AG04450 (cell line): ENCODE measurements around the gene TGFBR3L. TPM values are rescaled to one million over a fixed set of nuclear protein-coding genes. Genes with fewer than 3 reads are reported as not detected.

Experiments
- CTCF ChIA-PET: fragments of 300-600, 350-600 bp; formaldehyde crosslinking; extraction: SDS; loops from one replicate; lab custom pipeline; 2022; ENCODE audit warnings: antibody characterized with exemption, inconsistent platforms; lab: Charles Lee
- POLR2A ChIA-PET: fragments of 350-600 bp; formaldehyde crosslinking; extraction: SDS; loops from one replicate; lab custom pipeline; 2021; ENCODE audit warnings: antibody characterized with exemption, inconsistent platforms; lab: Yijun Ruan, JAX
- DNase-seq: peaks from one replicate; pipeline ENCODE4 v3.0.0-alpha.2; 2011; ENCODE audit warnings: low read depth, low spot score
- H3K27ac ChIP-seq: one replicate; pipeline ENCODE4 v1.5.1; 2012; ENCODE audit warnings: low read depth, low read length, control low read depth
- H3K27me3 ChIP-seq: one replicate; pipeline ENCODE4 v1.6.0; 2012; ENCODE audit warnings: low read length; ENCODE audit not compliant: control insufficient read depth, insufficient read depth
- H3K4me3 ChIP-seq: 2 replicates; pipeline ENCODE4 v1.5.1; 2011; ENCODE audit warnings: mild to moderate bottlenecking, low read depth, low read length, control low read depth
- H3K9me3 ChIP-seq: 2 replicates; pipeline ENCODE4 v1.5.1; 2012; ENCODE audit warnings: low read length; ENCODE audit not compliant: control insufficient read depth, insufficient read depth
- CTCF ChIP-seq: IDR thresholded peaks from 2 replicates; pipeline ENCODE4 v1.5.1; 2011; ENCODE audit warnings: low read depth, low read length, control low read depth, inconsistent platforms
- polyA minus RNA-seq: library from RNA; depleted of rRNA, polyadenylated mRNA; stranded (reverse); fragments of >200 nt; gene quantifications from 2 replicates; pipeline ENCODE4 v1.2.3, GENCODE V29; 2011; rRNA and poly(A)+ RNA removed
- polyA plus RNA-seq: library from polyadenylated mRNA; depleted of rRNA; stranded (reverse); fragments of >200 nt; gene quantifications from 2 replicates; pipeline ENCODE4 v1.2.3, GENCODE V29; 2011; rRNA removed

The TGFBR3L gene
- polyA plus RNA-seq (0.88 TPM in 1 of 2 replicates, not detected in the other), polyA minus RNA-seq (not detected in 2 replicates)

GRCh38 chr19:7914598-7915045 lies at the start of gene TGFBR3L:
TSS of gene TGFBR3L (plus strand) at chr19:7914830.
- Histone ChIP-seq H3K4me3 (no peak within 1 kb of the TSS), H3K27me3 (peaks cover 7% of the 10 kb centered on the region), H3K27ac (no peak within 1 kb of the TSS), H3K9me3 (no peaks in the 10 kb centered on the region; the same call in 1 of the 2 replicates)
- no peak for TF ChIP-seq CTCF
- ChIA-PET POLR2A (interaction anchor here (3.9 kb wide), 1 partner anchor 11 kb away, joined by 16 read pairs; the partner anchor contains the start of gene MAP2K7), CTCF (no interaction called here)
- no peak for DNase-seq

GRCh38 chr19:7865262-7865911 lies 49.2 kb upstream of the TGFBR3L start:
- CTCF ChIA-PET, result no interaction called here
- TF ChIP-seq CTCF, result no peak
- H3K9me3 ChIP-seq, result peaks cover 4% of the 10 kb centered on the region; the same call in 1 of the 2 replicates
- no peak overlapping the region for H3K4me3 ChIP-seq
- H3K27ac ChIP-seq, result no peak overlapping the region
- peaks cover 8% of the 10 kb centered on the region for H3K27me3 ChIP-seq
- no peak for DNase-seq
- POLR2A ChIA-PET, result interaction anchor here (0.6 to 1.4 kb wide), 2 partner anchors 8 to 14 kb away, joined by 3 to 4 read pairs; no protein-coding TSS in a partner anchor

GRCh38 chr19:7866399-7867091 lies 48.1 kb upstream of the TGFBR3L start:
- CTCF ChIA-PET, result no interaction called here
- Histone ChIP-seq H3K27me3 (peaks cover 8% of the 10 kb centered on the region), H3K9me3 (peaks cover 4% of the 10 kb centered on the region; the same call in 1 of the 2 replicates), H3K27ac (no peak overlapping the region), H3K4me3 (no peak overlapping the region)
- POLR2A ChIA-PET, result interaction anchor here (1.4 kb wide), 1 partner anchor 10 kb away, joined by 4 read pairs; no protein-coding TSS in a partner anchor
- no peak for DNase-seq
- no peak for TF ChIP-seq CTCF

DNA sequence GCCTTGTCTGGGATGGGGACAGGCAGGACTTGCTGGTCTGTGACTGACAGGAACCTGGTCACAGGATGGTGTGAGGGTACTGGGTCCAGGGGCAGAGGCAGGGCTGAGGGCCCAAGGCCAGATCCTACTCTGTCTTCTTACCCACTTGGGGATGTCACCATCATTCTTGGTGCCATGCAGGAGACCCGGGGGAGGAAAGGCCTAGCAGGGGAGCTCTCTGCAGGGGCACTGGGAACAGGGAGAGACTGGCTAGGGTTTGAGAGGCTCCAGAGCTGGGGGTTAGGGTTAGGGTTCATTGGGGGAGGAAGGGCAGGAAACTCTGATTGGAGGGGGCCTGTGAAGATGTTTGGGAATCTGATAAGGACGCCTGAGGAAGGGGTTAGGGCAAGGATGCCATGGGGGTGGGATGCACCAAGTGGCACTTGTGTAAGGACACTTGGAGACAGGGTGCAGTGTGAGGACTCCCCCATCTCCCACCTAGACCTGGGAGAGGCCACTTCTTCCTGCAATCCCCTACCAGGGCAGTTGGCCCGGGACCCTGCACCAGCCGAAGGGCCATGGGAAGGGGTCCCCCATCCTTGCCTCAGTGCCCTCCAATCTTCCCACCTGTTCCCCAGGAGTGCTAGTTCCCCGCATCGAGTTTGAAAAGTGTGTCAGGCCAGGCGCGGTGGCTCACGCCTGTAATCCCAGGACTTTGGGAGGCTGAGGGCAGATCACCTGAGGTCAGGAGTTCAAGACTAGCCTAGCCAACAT lies 47.4 kb upstream of the TGFBR3L start:
- ChIA-PET POLR2A (no interaction called here), CTCF (no interaction called here)
- Histone ChIP-seq H3K4me3 (no peak overlapping the region), H3K9me3 (peaks cover 4% of the 10 kb centered on the region; the same call in 1 of the 2 replicates), H3K27ac (no peak overlapping the region), H3K27me3 (peaks cover 8% of the 10 kb centered on the region)
- DNase-seq, result no peak
- no peak for TF ChIP-seq CTCF
